Transverse colon (tissue), 4 donors: ENCODE results near the gene ZNF778. TPM values are rescaled to one million over a fixed set of nuclear protein-coding genes. Genes with fewer than 3 reads are reported as not detected.

Experiments used
- DNase-seq: peaks from one replicate; pipeline ENCODE4 v3.0.0-alpha.2; 2019
- H3K27ac ChIP-seq, 4 donors: fragments of 200-600 bp; sonication (generic); 2 replicates each; pipeline ENCODE4 v1.5.1; 2016 to 2018; ENCODE audit warnings: inconsistent platforms in 4 of 4
- H3K27me3 ChIP-seq: fragments of 200-600 bp; sonication (generic); 2 replicates; pipeline ENCODE4 v1.5.1; 2017; ENCODE audit warnings: inconsistent platforms
- H3K36me3 ChIP-seq, 4 donors: fragments of 200-600 bp; sonication (generic); 2 replicates each; pipeline ENCODE4 v1.5.1; 2017 to 2019; ENCODE audit warnings: inconsistent platforms in 4 of 4
- H3K4me1 ChIP-seq, 4 donors: fragments of 200-600 bp; sonication (generic); 2 replicates each; pipeline ENCODE4 v1.5.1; 2017 to 2020; ENCODE audit warnings: inconsistent platforms in 4 of 4
- H3K4me3 ChIP-seq, 4 donors: fragments of 200-600 bp; sonication (generic); 1 replicate in 1 of 4; 2 replicates in 3 of 4; pipeline versions ENCODE4 v1.5.1 to v1.6.1; 2017 to 2019; ENCODE audit warnings: inconsistent platforms in 4 of 4
- H3K9me3 ChIP-seq, 2 donors: fragments of 200-600 bp; sonication (generic); 2 replicates each; pipeline ENCODE4 v1.5.1; 2017 to 2019; ENCODE audit warnings: inconsistent platforms in 2 of 2
- CTCF ChIP-seq, 5 experiments: fragments of 200-600 bp in 3 of 5; fragments of 450-650 bp in 2 of 5; sonication (generic) in 3 of 5; IDR thresholded peaks; 1 replicate in 2 of 5; 2 replicates in 3 of 5; pipeline ENCODE4 v1.5.1; 2016 to 2017; ENCODE audit warnings: antibody characterized with exemption in 5 of 5, inconsistent platforms in 3 of 5, mild to moderate bottlenecking in 2 of 5, moderate library complexity in 1 of 5
- EP300 ChIP-seq: sonication (generic); formaldehyde crosslinking; IDR thresholded peaks from one replicate; pipeline ENCODE4 v1.6.1; 2017; ENCODE audit warnings: antibody characterized with exemption, low read depth
- POLR2A ChIP-seq: fragments of 450-650 bp; IDR thresholded peaks from one replicate; pipeline ENCODE4 v1.6.1; 2016; ENCODE audit warnings: antibody characterized with exemption, mild to moderate bottlenecking, moderate library complexity
- POLR2AphosphoS5 ChIP-seq, 3 donors: sonication (generic); formaldehyde crosslinking; IDR thresholded peaks; one replicate each; pipeline ENCODE4 v1.6.1; 2016; ENCODE audit warnings: antibody characterized with exemption in 3 of 3
- WGBS, 2 donors: methylation state at CpG; one replicate each; pipeline ENCODE4 v1.1.5; 2018; ENCODE audit warnings: low coverage in 1 of 2; 5-methylcytosine and 5-hydroxymethylcytosine counted together
- in situ Hi-C, 4 donors: fragments of 200-750 bp; cut with MboI; loops; one replicate each; pipeline versions ENCODE4 v1.15.0 to v1.15.1; 2017; ENCODE audit warnings: low sequenced_read_pairs in 3 of 4, low pct_ligation_motif_present in 1 of 4, low pct_unique_long_range_greater_than_20kb in 1 of 4
- intact Hi-C: fragments of 100-400 bp; cut with DNase I; formaldehyde crosslinking; loops from one replicate; pipeline ENCODE4 v1.15.1; 2023; ENCODE audit warnings: low total_unique reads
- total RNA-seq, 4 donors: library from RNA; depleted of rRNA; stranded (reverse); fragments of >200 nt; gene quantifications; one replicate each; pipeline ENCODE4 v1.1.0, GENCODE V29; 2016

The ZNF778 gene
- total RNA-seq, 4 donors from 2014 or later = 9.3 to 89.0 (median 13.4) TPM

GRCh38 chr16:89201439-89202377, 15.8 kb upstream of the ZNF778 start:
- no peaks in the 10 kb centered on the region for H3K36me3 ChIP-seq
- WGBS, 2 donors = 3% methylated on average over 23 of the region's 111 CpGs; no CpG with 5 or more reads in 1 of the 2 donors
- peak overlapping the region in 2 of 4 donors; percentile 30 to 46 for H3K4me3 ChIP-seq
- no peak for TF ChIP-seq POLR2AphosphoS5 (IDR thresholded peaks at IDR 0.05)
- TF ChIP-seq POLR2A = no peak
- TF ChIP-seq EP300 = no peak
- no peak for TF ChIP-seq CTCF (IDR thresholded peaks at IDR 0.05)
- no peak overlapping the region for H3K27ac ChIP-seq
- intact Hi-C loops (no loop called here), in situ Hi-C loops (loop anchor here in 3 of 4 donors (25.0 kb wide), 3 partner anchors 264 to 464 kb away; partner anchors contain the start of genes APRT (in 1 of the 3) and CDT1 (in 1 of the 3))
- DNase-seq = peak; percentile 91
- peaks cover 0 to 23% (median 15%) of the 10 kb centered on the region in 4 donors for H3K4me1 ChIP-seq
- H3K27me3 ChIP-seq = peaks cover 88% of the 10 kb centered on the region
- H3K9me3 ChIP-seq = no peaks in the 10 kb centered on the region

GRCh38 chr16:89202422-89203215, 14.9 kb upstream of the ZNF778 start:
- WGBS, 2 donors = 66 to 80% methylated on average over 1 to 49 of the region's 49 CpGs
- peak overlapping the region in 1 of 4 donors; percentile 46 for H3K4me3 ChIP-seq

GRCh38 chr16:89207993-89208392, 9.5 kb upstream of the ZNF778 start:
- H3K27me3 ChIP-seq = peaks cover 37% of the 10 kb centered on the region
- in situ Hi-C loops = loop anchor here in 3 of 4 donors (25.0 kb wide), 3 partner anchors 271 to 471 kb away; partner anchors contain the start of genes APRT (in 1 of the 3) and CDT1 (in 1 of the 3)
- no peaks in the 10 kb centered on the region for H3K9me3 ChIP-seq
- no peak for DNase-seq
- H3K4me1 ChIP-seq = peaks cover 0 to 7% (median 2%) of the 10 kb centered on the region in 4 donors
- 79 to 82% methylated on average over 4 of the region's 4 CpGs for WGBS, 2 donors
- H3K27ac ChIP-seq = no peak overlapping the region
- TF ChIP-seq POLR2A (no peak), CTCF (IDR thresholded peaks at IDR 0.05) (no peak), POLR2AphosphoS5 (IDR thresholded peaks at IDR 0.05) (no peak), EP300 (no peak)
- H3K36me3 ChIP-seq = no peaks in the 10 kb centered on the region
- intact Hi-C loops = no loop called here
- H3K4me3 ChIP-seq = no peak overlapping the region

More at GRCh38 chr16:89202422-89203215, 14.9 kb upstream of the ZNF778 start:
- in situ Hi-C loops (loop anchor here in 3 of 4 donors (25.0 kb wide), 3 partner anchors 265 to 465 kb away; partner anchors contain the start of genes APRT (in 1 of the 3) and CDT1 (in 1 of the 3)), intact Hi-C loops (no loop called here)
- no peaks in the 10 kb centered on the region for H3K36me3 ChIP-seq
- DNase-seq = no peak
- peaks cover 0 to 23% (median 15%) of the 10 kb centered on the region in 4 donors for H3K4me1 ChIP-seq
- TF ChIP-seq EP300 = no peak
- no peaks in the 10 kb centered on the region for H3K9me3 ChIP-seq
- H3K27me3 ChIP-seq = peaks cover 83% of the 10 kb centered on the region
- H3K27ac ChIP-seq = no peak overlapping the region

- Histone ChIP-seq H3K27me3 (peaks cover 22% of the 10 kb centered on the region), H3K27ac (peak overlapping the region in 1 of 4 donors; percentile 26), H3K36me3 (no peaks in the 10 kb centered on the region), H3K9me3 (no peaks in the 10 kb centered on the region), H3K4me3 (no peak overlapping the region), H3K4me1 (peaks cover 0 to 7% (median 2%) of the 10 kb centered on the region in 4 donors)
- in situ Hi-C loops (loop anchor here in 3 of 4 donors (25.0 kb wide), 3 partner anchors 272 to 472 kb away; partner anchors contain the start of genes APRT (in 1 of the 3) and CDT1 (in 1 of the 3)), intact Hi-C loops (no loop called here)
- TF ChIP-seq POLR2AphosphoS5 (IDR thresholded peaks at IDR 0.05) = no peak
- no peak for TF ChIP-seq CTCF (IDR thresholded peaks at IDR 0.05)
- no peak for TF ChIP-seq POLR2A
- TF ChIP-seq EP300 = no peak
- DNase-seq = no peak
- 63% methylated on average over 15 of the region's 15 CpGs; no CpG with 5 or more reads in 1 of the 2 donors for WGBS, 2 donors
Measured at GRCh38 chr16:89209522-89210044, 7.9 kb upstream of the ZNF778 start.
